Activated CD4-positive, CD25-positive, alpha-beta regulatory T cell treated with anti-CD3 and anti-CD28 coated beads, Interleukin-2, amount 50 U/mL, for 72 hours (primary cell): ENCODE data around the gene USP27X.
A peak's percentile ranks its signal among the peaks of the same experiment; 100 is the strongest.

Experiments used
- DNase-seq: peaks from one replicate; pipeline ENCODE4 v3.0.0; 2021

USP27X gene

DNA sequence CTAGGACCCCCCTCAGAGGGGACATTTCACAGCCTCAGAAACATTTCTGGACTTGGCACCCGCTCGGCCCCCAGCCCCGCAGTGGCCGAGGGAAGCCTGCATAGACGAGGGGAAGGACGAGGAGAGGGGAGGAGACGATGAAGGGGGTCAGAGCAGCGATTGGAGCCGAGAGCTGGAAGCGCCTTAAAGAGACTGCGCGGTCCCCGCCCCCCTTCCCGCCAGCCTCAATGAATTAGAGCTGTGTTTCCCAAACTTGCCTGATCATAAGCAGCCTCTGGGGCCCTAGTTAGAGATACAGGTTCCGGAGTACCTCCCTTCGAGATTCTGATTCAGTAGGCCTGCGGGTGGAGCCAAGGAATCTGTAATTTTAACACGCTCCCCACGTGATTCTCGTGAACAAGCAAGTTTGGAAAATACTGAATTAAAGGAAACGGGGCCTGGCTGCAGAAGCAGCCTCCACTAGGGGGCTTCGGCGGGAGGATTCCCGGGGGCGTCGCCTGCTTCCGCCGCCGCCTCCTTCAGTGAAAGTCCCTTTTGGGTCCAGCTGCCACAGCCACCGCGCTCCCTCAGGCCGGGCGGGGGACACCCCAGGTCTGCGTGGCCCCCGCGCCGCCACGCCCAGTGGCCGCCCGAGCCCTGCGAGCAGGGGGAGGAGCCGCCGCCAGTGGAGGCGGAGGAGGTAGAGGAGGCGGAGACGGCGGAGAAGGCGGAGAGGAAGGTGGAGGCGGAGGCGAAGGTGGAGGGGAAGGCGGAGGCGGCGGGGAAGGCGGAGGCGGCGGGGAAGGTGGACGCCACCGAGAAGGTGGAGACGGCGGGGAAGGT is at the start of gene USP27X:
USP27X (plus strand) TSS at position 651 of the 822 bp plus-strand sequence. CDS start 824 bp downstream, outside the sequence.
- DNase-seq, result peak; percentile 73

DNA sequence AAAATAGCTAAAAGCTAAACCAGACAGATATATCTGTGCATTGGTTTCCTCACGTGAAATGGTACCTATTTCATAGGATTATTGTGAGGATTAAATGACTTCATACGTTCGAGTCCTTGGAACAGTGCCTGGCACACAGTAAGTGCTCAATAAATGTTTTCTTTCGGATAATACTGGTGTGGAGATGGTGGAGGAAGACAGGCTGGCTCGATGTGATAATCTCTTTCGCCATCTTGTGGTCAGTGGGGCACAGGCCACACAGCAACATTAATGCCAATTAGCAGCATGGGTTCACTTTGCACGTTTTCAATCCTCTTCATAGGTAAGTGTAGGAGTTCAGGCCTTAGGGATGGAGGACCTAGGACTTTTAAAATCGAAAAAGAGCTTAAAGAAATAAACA is 40.9 kb upstream of the USP27X start:
- DNase-seq, result no peak

- no peak for DNase-seq
Measured at GRCh38 chrX:49840679-49841078, 38.6 kb upstream of the USP27X start.

DNA sequence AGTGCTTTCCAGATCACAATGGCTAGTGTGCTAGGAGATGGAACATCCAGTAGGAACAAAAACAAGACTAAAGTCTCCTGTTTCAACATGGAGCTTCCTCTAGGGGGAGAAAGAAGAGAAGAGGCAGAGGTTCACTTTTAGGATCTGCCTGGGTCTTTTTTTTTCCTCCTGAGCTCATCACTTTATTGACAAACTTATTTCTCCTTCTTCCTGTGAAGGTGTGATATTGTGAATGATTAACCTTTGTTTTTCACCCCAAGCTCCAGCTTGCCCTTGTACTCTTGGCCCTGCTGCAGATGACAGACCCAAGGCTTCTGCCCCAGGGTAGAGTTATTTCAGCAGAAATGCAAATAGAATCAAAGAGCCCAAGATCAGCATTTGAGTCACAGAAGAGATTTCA is 36.7 kb upstream of the USP27X start:
- no peak for DNase-seq

- no peak for DNase-seq
Measured at GRCh38 chrX:49844611-49845010, 34.7 kb upstream of the USP27X start.

DNA sequence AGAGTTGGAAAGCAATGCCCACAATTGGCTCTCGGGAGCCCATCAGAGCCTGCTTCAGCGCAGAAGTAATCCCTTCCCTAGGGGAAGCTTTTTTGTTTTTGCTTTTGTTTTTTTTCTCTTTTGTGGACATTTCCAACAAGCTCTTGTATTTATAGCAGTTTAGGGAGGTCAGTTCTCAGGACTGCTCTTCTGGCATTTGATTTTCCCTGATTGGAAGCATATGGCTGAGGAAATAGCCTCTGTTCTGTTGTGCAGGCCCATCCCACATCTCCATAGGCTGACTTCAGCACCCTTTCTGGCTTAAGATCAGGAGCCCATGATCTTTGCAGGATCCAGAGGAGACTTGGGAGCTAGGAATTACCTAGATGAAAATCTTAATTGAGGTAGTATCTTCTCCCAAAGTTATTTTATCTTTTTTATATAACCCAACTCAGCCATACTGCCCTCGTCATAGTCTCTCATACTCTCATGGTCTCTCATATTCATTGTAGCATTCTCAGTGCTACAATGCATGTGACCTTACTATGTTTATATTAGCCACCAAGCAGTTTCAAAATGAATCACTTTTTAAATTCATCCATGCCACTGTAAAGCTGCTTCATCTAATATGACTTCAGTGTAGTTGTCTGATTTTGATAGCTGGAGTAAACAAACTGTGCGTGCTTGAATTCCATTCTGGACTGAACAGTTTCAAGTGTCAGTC is 33.4 kb upstream of the USP27X start:
- no peak for DNase-seq

- no peak for DNase-seq
Measured at GRCh38 chrX:49846522-49846921, 32.8 kb upstream of the USP27X start.

DNA sequence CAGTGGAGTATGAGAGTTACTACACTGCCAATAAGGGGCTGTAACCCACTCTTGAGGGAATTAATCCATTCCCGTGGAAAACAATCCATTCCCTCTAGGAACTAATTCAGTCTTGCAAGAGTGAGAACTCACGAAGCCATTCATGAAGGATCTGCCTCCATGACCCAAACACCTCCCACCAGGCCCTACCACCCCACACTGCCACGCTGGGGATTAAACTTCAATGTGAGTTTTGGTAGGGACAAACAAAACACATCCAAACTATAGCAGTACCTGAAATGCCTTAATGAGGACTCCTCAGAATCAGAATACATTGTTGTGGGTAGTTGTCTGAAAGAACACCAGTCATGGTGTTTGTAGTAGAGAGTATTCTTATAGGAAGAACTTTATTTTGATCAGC is 31.0 kb upstream of the USP27X start:
- DNase-seq, result no peak

GRCh38 chrX:49850028-49850427 is 29.3 kb upstream of the USP27X start:
- no peak for DNase-seq

DNA sequence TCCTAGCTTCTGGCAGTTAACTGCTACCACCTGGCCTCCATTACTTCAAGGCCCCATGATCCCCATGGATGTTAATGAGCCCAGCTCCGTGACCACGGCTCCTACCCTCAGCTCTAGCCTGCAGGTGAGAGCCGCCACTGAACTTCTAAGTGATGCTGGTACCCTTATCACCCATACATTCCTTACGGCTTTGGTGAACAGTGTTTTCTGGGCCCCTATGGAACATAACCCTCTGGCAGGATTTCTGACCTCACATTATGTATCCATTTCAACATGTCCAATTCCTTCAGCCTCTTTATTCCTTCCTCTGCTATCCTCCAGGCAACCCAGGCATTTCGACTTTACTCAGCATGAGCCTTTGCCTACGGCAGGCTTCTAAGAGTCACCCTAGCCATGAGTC is 25.6 kb upstream of the USP27X start:
- DNase-seq, result no peak

GRCh38 chrX:49856819-49857218 is 22.5 kb upstream of the USP27X start:
- no peak for DNase-seq

DNA sequence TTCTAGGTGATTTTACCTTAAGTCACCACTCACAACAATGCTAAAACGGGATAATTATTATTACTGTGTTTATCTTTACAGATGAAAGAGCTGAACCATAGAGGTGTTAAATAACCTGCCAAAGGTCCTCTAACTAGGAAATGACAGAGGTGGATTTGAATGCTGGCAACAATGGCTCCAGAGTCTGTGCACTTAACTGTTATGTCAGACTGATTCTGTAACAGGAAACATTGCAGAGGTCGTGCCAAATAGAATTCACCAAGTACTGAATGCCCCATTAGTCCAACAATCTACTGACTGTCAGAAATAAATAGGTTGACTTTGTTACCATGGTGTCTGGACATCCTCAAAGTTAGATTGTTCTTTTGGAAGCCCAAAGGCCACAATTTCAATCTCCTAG is 20.9 kb upstream of the USP27X start:
- DNase-seq, result no peak

DNA sequence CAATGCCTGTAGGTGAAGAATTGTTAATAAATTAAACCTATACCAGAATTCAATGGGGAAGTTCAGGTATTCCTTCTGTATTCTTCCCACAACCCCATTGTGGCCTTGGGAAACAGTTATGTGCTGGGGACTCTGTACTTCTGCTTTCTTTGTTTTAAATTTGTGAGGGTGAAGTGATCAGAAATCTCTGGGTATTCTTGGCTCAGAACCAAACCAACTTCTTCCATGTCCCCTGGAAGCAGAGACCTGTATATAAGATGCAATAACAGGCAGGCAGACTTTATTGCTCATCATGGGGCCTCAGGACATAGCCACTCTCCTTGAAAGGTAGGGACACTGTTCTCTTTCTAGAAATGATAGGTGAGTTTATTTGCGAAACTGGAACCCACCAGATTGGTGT is 19.8 kb upstream of the USP27X start:
- DNase-seq, result no peak

DNA sequence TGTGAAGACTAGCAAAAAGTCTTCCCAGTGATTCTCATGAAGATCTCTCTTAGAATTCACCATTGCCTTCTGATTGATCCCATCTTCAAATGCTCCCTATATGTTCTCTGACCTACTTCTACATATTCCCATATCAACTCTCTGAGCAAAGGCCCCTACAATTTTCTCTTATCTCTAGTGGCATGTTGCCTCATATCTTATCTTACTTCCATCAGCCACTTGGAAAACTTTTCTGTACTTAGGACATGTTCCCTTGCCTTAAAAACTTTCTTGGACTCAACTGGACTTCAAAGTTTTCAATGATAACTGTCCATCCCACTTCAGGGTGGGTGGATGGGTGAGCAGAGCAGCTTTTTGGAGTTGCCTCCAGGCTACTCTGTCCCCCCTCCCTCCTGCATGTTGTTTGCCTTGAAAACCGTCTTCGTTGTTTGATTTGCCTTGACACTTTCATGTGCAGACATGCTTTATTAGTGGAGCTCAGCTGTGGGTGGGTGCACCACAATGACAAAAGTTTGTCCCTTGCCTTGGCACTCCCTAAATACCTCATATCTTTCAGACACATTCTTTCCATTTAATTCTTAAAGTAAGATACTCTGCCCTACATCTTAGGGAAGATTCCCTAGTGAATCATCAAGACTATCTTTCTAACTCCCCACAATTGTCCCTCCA is 18.3 kb upstream of the USP27X start:
- no peak for DNase-seq

- DNase-seq, result no peak
Measured at GRCh38 chrX:49862093-49862492, 17.2 kb upstream of the USP27X start.

DNA sequence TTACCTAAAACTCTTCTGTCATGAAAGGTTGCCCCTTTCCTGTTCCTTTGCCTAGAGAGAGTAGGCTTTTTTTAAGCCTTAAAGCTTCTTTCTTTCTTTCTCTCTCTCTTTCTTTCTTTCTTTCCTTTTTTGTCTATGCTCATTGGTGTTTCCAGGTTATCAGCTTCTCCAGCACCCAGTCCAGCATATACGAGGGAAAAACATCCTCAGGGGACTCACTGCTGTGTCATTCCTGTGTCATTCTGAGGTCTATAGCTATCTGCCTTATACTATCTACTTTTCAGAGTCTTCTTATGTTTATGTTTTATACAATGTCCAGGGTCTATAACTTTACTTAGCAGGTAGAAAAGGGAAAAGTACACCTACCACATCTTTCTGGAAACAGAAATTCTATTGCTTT is 10.5 kb upstream of the USP27X start:
- no peak for DNase-seq

DNA sequence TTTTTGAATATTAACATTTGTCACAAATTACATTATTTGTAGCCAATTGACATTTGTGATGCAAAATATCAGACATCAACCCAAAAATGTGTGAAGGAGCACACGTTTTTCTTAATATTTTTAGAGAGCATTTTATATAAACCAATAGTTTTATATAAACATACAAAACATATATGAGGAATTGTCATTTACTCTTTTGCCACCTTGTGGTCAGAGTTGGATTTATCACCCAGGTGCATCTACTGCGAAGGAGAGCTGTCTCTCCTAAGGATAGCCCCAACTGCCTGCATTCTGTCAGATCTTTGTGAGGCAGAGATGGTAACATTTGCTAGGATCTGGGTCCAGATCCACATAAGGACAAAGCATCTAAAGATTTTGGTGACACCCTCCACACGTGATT is 2.5 kb upstream of the USP27X start:
- DNase-seq, result no peak

- no peak for DNase-seq
Measured at GRCh38 chrX:49877397-49878101, 1.7 kb upstream of the USP27X start.

DNA sequence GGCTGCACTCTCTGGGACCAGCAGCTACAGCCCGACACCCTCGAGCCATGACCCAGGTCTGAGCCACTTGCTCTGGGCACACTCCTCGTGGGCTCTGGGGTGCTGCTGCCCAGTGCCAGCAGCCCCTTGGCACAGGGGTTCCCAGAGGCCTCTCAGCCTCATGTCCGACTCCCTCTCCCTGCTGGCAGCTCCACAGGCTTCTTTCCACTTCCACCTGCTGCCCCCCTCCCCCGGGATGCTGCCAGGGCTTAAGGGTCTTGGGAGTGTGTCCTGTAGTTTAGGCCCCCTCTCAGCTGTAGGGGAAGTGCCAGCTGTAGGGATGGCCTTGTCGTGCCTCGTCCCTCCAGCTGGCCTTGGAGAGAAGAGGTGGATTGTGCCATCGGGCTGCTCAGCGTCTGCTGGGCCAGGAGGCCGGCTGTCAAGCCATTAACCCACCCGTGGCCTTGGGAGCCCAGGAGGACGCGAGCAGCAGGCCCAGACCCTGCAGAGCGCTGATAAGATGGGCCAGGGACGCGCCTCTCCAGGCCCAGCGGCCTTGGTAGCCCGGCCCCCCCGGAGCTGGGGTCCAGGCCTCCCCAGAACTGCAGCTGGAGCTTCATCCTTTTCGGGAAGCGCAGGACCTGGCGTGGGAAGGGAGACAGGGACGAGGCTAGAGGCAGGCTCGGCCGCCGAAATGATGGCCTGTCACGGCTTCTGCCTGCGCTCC is 1.0 kb upstream of the USP27X start:
- DNase-seq, result no peak

- DNase-seq, result no peak
Measured at GRCh38 chrX:49879656-49880277, 483 bp downstream of the USP27X start.

GRCh38 chrX:49880668-49881067 is 1.4 kb downstream of the USP27X start:
- no peak for DNase-seq

DNA sequence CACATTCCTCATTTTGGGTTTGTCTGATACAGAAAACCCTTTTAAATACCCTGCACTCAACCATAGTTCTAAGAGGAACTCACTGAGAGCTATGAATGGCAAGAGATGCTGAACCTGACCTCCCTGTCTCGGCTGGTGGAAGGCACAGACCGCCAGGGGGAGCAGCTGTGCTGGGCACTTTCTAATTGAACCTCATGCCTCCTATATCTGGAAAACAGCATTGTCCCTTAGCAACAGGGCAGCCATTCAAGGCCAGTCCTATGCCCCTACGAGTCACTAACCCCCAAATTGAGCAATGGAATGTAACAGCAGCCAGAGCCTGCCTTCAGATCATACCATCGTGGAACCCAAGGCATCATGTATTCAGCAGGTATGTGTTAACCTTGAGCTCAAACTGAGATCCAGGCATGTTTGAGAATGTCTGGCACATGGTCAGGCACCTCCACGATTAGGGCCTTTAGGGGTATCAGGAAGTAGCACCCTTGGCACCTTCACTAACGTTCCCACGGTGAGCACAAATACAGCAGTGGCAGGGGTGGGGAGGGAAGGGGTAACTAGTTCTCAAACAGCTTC is 5.1 kb downstream of the USP27X start:
- peak; percentile 65 for DNase-seq
